ENCODE measurements around the gene RTP5.
A peak's percentile ranks its signal among the peaks of the same experiment; 100 is the strongest.

Gene RTP5

DNA sequence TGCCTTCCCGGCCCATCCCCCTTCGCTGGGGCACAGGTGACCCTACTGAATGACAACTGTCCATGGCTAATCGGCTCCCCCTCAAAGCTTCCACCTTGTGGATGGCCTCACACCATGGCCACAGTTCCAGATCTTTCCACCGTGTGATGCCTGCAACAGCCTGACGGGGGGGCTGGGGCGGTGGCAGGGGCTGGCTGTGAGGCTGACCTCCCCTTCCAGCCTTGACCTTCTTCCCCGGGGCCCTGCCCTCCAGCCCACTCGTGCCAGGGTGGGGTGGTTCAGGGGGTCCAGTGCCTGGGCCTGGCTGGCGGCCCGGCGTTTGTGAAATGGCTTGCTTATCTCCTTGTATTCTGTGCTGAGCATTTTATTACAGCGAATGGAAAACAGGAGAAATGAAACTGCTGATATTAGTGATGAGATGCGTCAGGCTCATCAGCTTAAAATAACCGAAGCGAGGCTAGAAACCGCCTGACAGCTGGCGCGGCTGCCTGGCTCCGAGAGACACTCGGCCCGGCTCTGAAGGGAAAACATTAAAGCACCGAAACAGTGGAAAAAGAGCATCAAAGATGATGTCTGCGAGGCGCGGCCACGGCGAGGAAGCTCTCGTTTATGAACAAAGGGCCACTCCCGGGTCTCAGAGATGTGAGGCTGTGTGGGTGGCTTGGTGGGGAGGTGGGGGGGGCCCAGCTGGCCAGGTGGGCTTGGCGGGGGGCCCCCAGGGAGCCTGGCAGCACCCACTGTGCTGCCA lies 9.9 kb upstream of the RTP5 start:
- Mint-ChIP-seq H3K27ac (peak overlapping the region; percentile 98), H3K4me3 (peak overlapping the region; percentile 88), H3K27me3 (peaks cover 12% of the 10 kb centered on the region), H3K4me1 (ENCODE audit: low read depth) (peaks cover 69% of the 10 kb centered on the region), H3K9me3 (peaks cover 7% of the 10 kb centered on the region), H3K36me3 (ENCODE audit: low read depth) (peaks cover 21% of the 10 kb centered on the region)

DNA sequence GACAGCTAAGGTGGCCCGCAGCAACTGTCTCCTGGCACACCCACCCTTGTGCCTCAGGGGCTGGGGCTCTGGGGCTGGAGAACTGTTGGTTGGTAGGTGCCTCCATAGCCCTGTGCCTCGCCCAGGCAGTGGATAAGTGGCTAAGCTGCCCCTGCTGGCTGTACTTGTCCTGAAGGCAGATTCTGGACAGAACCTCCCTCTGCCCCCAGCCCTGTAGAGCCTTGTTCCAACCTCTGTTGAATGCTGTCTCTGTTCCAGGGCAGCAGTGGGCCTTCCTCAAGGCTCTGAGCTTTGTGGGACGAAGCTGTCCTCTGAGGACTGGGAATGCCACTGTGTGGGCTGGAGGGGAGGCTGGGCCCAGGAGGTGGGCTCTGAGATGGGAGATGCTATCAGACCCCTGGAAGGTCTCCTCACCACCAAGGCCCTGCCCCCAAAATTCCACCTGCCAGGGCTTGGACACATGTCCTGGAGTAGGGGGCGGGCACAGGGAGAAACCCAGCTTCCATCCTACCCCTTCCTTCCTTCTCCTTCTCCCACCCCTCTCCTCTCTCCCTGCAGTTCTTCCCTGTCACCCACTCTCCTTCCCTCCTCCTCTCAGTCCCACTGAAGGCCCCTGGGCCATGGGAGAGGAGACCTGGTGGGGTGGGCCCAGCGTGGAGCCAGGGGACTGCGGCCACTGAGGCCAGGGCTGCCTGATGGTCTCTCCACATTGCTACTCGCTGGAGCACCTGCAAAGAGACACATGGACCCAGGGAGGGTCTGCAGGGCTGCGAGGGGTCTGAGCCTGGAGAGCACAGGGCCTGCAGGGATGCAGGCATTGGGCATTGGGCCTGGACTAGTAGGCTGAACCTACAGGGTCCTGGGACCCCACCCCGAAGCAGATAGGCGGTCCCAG lies 9.1 kb upstream of the RTP5 start:
- H3K27ac Mint-ChIP-seq: peak overlapping the region; percentile 98
- H3K4me1 Mint-ChIP-seq (ENCODE audit: low read depth): peaks cover 77% of the 10 kb centered on the region
- H3K27me3 Mint-ChIP-seq: peaks cover 20% of the 10 kb centered on the region
- H3K36me3 Mint-ChIP-seq (ENCODE audit: low read depth): peaks cover 29% of the 10 kb centered on the region
- H3K4me3 Mint-ChIP-seq: peak overlapping the region; percentile 50
- H3K9me3 Mint-ChIP-seq: peaks cover 13% of the 10 kb centered on the region

- Mint-ChIP-seq H3K27ac (peak overlapping the region; percentile 98), H3K4me3 (peak overlapping the region; percentile 50), H3K4me1 (ENCODE audit: low read depth) (peaks cover 78% of the 10 kb centered on the region), H3K36me3 (ENCODE audit: low read depth) (peaks cover 28% of the 10 kb centered on the region), H3K27me3 (peaks cover 25% of the 10 kb centered on the region), H3K9me3 (peaks cover 13% of the 10 kb centered on the region)
Measured at GRCh38 chr2:241861264-241861663, 8.3 kb upstream of the RTP5 start.

DNA sequence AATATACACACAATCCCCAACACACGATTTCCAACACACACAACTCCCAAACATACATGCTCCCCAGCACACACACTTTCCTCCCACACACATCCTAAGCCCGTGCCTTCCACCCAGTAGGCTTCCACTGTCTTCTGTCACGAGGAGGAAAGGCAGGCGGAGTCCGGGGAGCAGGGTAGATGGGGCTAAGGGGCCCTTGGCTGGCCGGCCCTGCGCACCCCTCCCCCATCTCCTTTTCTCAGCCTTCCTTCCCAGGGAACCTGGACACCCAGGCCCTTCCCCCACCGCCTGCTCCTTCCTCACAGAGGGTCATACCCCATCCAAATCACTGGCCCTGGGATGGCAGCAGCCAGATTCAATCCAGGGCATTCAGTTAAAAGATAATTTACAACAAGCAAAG lies 7.4 kb upstream of the RTP5 start:
- Mint-ChIP-seq H3K27me3 (peaks cover 25% of the 10 kb centered on the region), H3K4me1 (ENCODE audit: low read depth) (peaks cover 70% of the 10 kb centered on the region), H3K4me3 (peak overlapping the region; percentile 50), H3K9me3 (peaks cover 13% of the 10 kb centered on the region), H3K36me3 (ENCODE audit: low read depth) (peaks cover 20% of the 10 kb centered on the region), H3K27ac (peak overlapping the region; percentile 98)

- H3K27ac Mint-ChIP-seq: peak overlapping the region; percentile 94
- peaks cover 25% of the 10 kb centered on the region for H3K27me3 Mint-ChIP-seq
- peaks cover 13% of the 10 kb centered on the region for H3K9me3 Mint-ChIP-seq
- peaks cover 76% of the 10 kb centered on the region for H3K4me1 Mint-ChIP-seq (ENCODE audit: low read depth)
- peaks cover 20% of the 10 kb centered on the region for H3K36me3 Mint-ChIP-seq (ENCODE audit: low read depth)
- H3K4me3 Mint-ChIP-seq: peak overlapping the region; percentile 75
Measured at GRCh38 chr2:241862775-241863535, 6.6 kb upstream of the RTP5 start.

- H3K27ac Mint-ChIP-seq: peak overlapping the region; percentile 94
Measured at GRCh38 chr2:241863536-241863954, 6.0 kb upstream of the RTP5 start.

GRCh38 chr2:241864168-241864849 lies 5.2 kb upstream of the RTP5 start:
- peaks cover 20% of the 10 kb centered on the region for H3K36me3 Mint-ChIP-seq (ENCODE audit: low read depth)
- peaks cover 87% of the 10 kb centered on the region for H3K4me1 Mint-ChIP-seq (ENCODE audit: low read depth)
- peaks cover 25% of the 10 kb centered on the region for H3K27me3 Mint-ChIP-seq
- peaks cover 13% of the 10 kb centered on the region for H3K9me3 Mint-ChIP-seq
- peak overlapping the region; percentile 94 for H3K27ac Mint-ChIP-seq
- H3K4me3 Mint-ChIP-seq: peak overlapping the region; percentile 45

More at GRCh38 chr2:241863536-241863954, 6.0 kb upstream of the RTP5 start:
- Mint-ChIP-seq H3K36me3 (ENCODE audit: low read depth) (peaks cover 20% of the 10 kb centered on the region), H3K27me3 (peaks cover 25% of the 10 kb centered on the region), H3K4me3 (peak overlapping the region; percentile 75), H3K9me3 (peaks cover 13% of the 10 kb centered on the region), H3K4me1 (ENCODE audit: low read depth) (peaks cover 80% of the 10 kb centered on the region)

DNA sequence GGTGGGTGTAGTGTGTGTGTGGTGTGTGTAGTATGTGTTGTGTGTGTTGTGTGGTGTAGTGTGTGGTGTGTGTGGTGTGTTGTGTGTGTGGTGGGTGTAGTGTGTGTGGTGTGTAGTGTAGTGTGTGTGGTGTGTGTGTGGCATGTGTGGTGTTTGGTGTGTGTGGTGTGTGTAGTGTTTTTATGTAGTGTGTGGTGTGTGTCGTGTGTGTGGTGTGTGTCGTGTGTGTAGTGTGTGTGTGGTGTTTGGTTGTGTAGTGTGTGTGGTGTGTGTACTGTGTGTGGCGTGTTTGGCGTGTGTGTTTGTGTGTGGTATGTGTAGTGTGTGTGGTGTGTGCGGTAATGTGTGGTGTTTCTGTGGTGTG lies 4.7 kb upstream of the RTP5 start:
- Mint-ChIP-seq H3K9me3 (peaks cover 13% of the 10 kb centered on the region), H3K27ac (peak overlapping the region; percentile 94), H3K27me3 (peaks cover 25% of the 10 kb centered on the region), H3K4me3 (no peak overlapping the region), H3K36me3 (ENCODE audit: low read depth) (peaks cover 20% of the 10 kb centered on the region), H3K4me1 (ENCODE audit: low read depth) (peaks cover 85% of the 10 kb centered on the region)

- peaks cover 20% of the 10 kb centered on the region for H3K36me3 Mint-ChIP-seq (ENCODE audit: low read depth)
- peaks cover 13% of the 10 kb centered on the region for H3K9me3 Mint-ChIP-seq
- H3K4me3 Mint-ChIP-seq: peak overlapping the region; percentile 50
- H3K4me1 Mint-ChIP-seq (ENCODE audit: low read depth): peaks cover 81% of the 10 kb centered on the region
- H3K27ac Mint-ChIP-seq: peak overlapping the region; percentile 74
- peaks cover 25% of the 10 kb centered on the region for H3K27me3 Mint-ChIP-seq
Measured at GRCh38 chr2:241865416-241865956, 4.0 kb upstream of the RTP5 start.

DNA sequence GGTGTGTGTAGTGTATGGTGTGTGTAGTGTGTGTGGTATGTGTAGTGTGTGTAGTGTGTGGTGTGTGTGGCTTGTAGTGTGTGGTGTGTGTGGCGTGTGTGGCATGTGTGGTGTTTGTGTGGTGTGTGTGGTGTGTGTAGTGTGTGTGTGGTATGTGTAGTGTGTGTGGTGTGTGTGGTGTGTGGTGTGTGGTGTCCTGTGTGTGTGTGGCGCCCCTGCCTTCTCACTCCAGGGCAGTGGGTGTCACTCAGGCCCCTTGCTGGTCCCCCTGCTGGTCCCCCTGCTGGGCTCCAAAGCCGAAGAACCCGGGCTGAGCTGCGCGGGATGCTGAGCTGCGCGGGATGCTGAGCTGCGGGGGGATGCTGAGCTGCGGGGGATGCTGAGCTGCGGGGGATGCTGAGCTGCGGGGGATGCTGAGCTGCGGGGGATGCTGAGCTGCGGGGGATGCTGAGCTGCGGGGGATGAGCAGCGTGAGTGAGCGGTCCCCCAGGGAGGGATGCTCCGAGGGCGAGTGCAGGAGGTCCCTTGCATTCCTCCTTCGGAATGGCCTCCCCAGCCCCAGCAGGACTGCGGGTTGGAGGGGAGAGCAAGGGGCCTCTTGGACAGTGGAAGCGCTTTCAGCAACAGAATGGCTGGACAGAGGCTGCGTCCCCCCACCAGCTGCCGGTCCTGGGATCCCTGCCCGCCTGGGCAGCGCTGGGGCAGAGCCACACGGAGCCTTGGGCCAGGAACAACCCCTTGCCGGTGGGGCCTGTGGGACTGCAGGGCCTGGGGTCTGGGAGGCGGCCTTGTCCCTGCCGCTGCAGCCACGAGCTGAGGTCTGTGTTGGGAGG lies 3.4 kb upstream of the RTP5 start:
- Mint-ChIP-seq H3K36me3 (ENCODE audit: low read depth) (peaks cover 19% of the 10 kb centered on the region), H3K9me3 (peaks cover 13% of the 10 kb centered on the region), H3K4me1 (ENCODE audit: low read depth) (peaks cover 80% of the 10 kb centered on the region), H3K4me3 (peak overlapping the region; percentile 50), H3K27ac (peak overlapping the region; percentile 74), H3K27me3 (peaks cover 25% of the 10 kb centered on the region)

- Mint-ChIP-seq H3K4me3 (no peak overlapping the region), H3K4me1 (ENCODE audit: low read depth) (peaks cover 76% of the 10 kb centered on the region), H3K27me3 (peaks cover 22% of the 10 kb centered on the region), H3K36me3 (ENCODE audit: low read depth) (peaks cover 15% of the 10 kb centered on the region), H3K9me3 (peaks cover 13% of the 10 kb centered on the region), H3K27ac (peak overlapping the region; percentile 26)
Measured at GRCh38 chr2:241866790-241867645, 2.5 kb upstream of the RTP5 start.

GRCh38 chr2:241867776-241868420 lies 1.6 kb upstream of the RTP5 start:
- peaks cover 13% of the 10 kb centered on the region for H3K9me3 Mint-ChIP-seq
- H3K4me3 Mint-ChIP-seq: no peak overlapping the region
- peaks cover 22% of the 10 kb centered on the region for H3K27me3 Mint-ChIP-seq
- peaks cover 74% of the 10 kb centered on the region for H3K4me1 Mint-ChIP-seq (ENCODE audit: low read depth)
- peak overlapping the region; percentile 56 for H3K27ac Mint-ChIP-seq
- H3K36me3 Mint-ChIP-seq (ENCODE audit: low read depth): peaks cover 15% of the 10 kb centered on the region

Measured in stimulated activated naive CD8-positive, alpha-beta T cell treated with anti-CD3 and anti-CD28 coated beads, Interleukin-15, Interleukin-2, amounts not matched to agents 100 ng/mL and 50 ng/mL, for 24 hours (primary cell).